PC-9 (cell line): ENCODE results near the gene ANO9. TPM values are rescaled to one million over a fixed set of nuclear protein-coding genes. Genes with fewer than 3 reads are reported as not detected.

Source experiments
- BruUV-seq: library from RNA; stranded (reverse); fragments of 400-500 nt; replicated peaks from 2 replicates; lab custom pipeline; 2021; lab: Mats Ljungman, UMichigan
- CTCF ChIA-PET: fragments of 300-600 bp; sonication (Branson Sonifier 250); formaldehyde crosslinking; loops from one replicate; lab custom pipeline; 2022; ENCODE audit warnings: antibody characterized with exemption; lab: Charles Lee
- POLR2A ChIA-PET: fragments of 300-600 bp; sonication (Branson Sonifier 250); formaldehyde crosslinking; loops from one replicate; lab custom pipeline; 2022; ENCODE audit warnings: antibody characterized with exemption; ENCODE audit not compliant: unreplicated experiment; lab: Charles Lee
- DNase-seq, 2 experiments: peaks; one replicate each; pipeline versions ENCODE4 v3.0.0 to v3.0.0-alpha.2; 2015 to 2022; ENCODE audit warnings: mixed read lengths in 1 of 2
- H2AFZ ChIP-seq: fragments of 200-600 bp; sonication (generic); 2 replicates; pipeline ENCODE4 v1.8.1; 2017; ENCODE audit warnings: antibody characterized with exemption
- H3F3A ChIP-seq: fragments of 200-600 bp; sonication (generic); 2 replicates; pipeline ENCODE4 v1.8.1; 2017; ENCODE audit warnings: antibody characterized with exemption, mild to moderate bottlenecking, low read depth; ENCODE audit not compliant: insufficient read depth
- H3K27ac ChIP-seq: fragments of 200-600 bp; sonication (generic); 2 replicates; pipeline ENCODE4 v1.6.1; 2016; ENCODE audit warnings: mixed run types
- H3K27me3 ChIP-seq: fragments of 200-600 bp; sonication (generic); 2 replicates; pipeline ENCODE4 v1.6.1; 2016; ENCODE audit warnings: low read depth, mixed run types; ENCODE audit not compliant: insufficient read depth
- H3K36me3 ChIP-seq: fragments of 200-600 bp; sonication (generic); 2 replicates; pipeline ENCODE4 v1.6.1; 2016; ENCODE audit warnings: low read depth, mixed run types
- H3K4me1 ChIP-seq: fragments of 200-600 bp; sonication (generic); replicated peaks from 2 replicates; pipeline ENCODE4 v1.6.1; 2016; ENCODE audit warnings: mixed run types; ENCODE audit not compliant: insufficient read depth
- H3K4me2 ChIP-seq: fragments of 200-600 bp; sonication (generic); 2 replicates; pipeline ENCODE4 v1.6.1; 2017; ENCODE audit warnings: mixed run types
- H3K4me3 ChIP-seq: fragments of 200-600 bp; sonication (generic); 2 replicates; pipeline ENCODE4 v1.6.1; 2016; ENCODE audit warnings: mixed run types
- H3K79me2 ChIP-seq: fragments of 200-600 bp; sonication (generic); 2 replicates; pipeline ENCODE4 v1.6.1; 2017; ENCODE audit warnings: low read depth, mixed run types
- H3K9me2 ChIP-seq: fragments of 200-600 bp; sonication (generic); 2 replicates; pipeline ENCODE4 v1.8.1; 2017; ENCODE audit warnings: mild to moderate bottlenecking; ENCODE audit not compliant: insufficient read depth
- H3K9me3 ChIP-seq: fragments of 200-600 bp; sonication (generic); 2 replicates; pipeline ENCODE4 v1.8.1; 2016; ENCODE audit warnings: low read depth; ENCODE audit not compliant: insufficient read depth
- H4K20me1 ChIP-seq: fragments of 200-600 bp; sonication (generic); 2 replicates; pipeline ENCODE4 v1.8.1; 2017; ENCODE audit not compliant: insufficient read depth
- CTCF ChIP-seq: fragments of 200-600 bp; sonication (generic); conservative IDR thresholded peaks from 2 replicates; pipeline ENCODE4 v1.6.1; 2017; ENCODE audit warnings: mixed run types, antibody characterized with exemption, mild to moderate bottlenecking, moderate library complexity
- EZH2 ChIP-seq: fragments of 200-600 bp; sonication (generic); IDR thresholded peaks from 2 replicates; pipeline ENCODE4 v1.8.0; 2017; ENCODE audit warnings: antibody characterized with exemption, low read depth
- intact Hi-C: fragments of 100-400 bp; cut with micrococcal nuclease; formaldehyde crosslinking; loops from one replicate; pipeline ENCODE4 v1.10.0; 2022; ENCODE audit not compliant: unreplicated experiment
- total RNA-seq: library from RNA; stranded (reverse); gene quantifications from 2 replicates; pipeline ENCODE4 v1.2.3, GENCODE V29; 2021

ANO9 gene
- total RNA-seq, 1 experiment from 2014 or later: 18.1 TPM

GRCh38 chr11:371051-371450, 70.8 kb downstream of the ANO9 start:
- H3K4me2 ChIP-seq: no peak overlapping the region

GRCh38 chr11:370070-370941, 71.5 kb downstream of the ANO9 start:
- intact Hi-C loops: no loop called here
- no peaks in the 10 kb centered on the region for H3K9me2 ChIP-seq
- H3K4me1 ChIP-seq: peaks cover 8% of the 10 kb centered on the region; the same call in 1 of the 2 replicates
- H4K20me1 ChIP-seq: no peaks in the 10 kb centered on the region
- no TSS peak for BruUV-seq
- peak overlapping the region; percentile 23; the same call in 1 of the 2 replicates for H3K4me2 ChIP-seq
- CTCF ChIA-PET: no interaction called here
- H3K4me3 ChIP-seq: no peak overlapping the region
- DNase-seq: no peak
- no peak overlapping the region for H2AFZ ChIP-seq
- no peak overlapping the region for H3K27ac ChIP-seq
- H3K36me3 ChIP-seq: no peaks in the 10 kb centered on the region
- peaks cover 15% of the 10 kb centered on the region for H3K27me3 ChIP-seq
- H3F3A ChIP-seq: peaks cover 11% of the 10 kb centered on the region
- H3K79me2 ChIP-seq: no peaks in the 10 kb centered on the region
- POLR2A ChIA-PET: interaction anchor here (0.6 kb wide), 2 partner anchors 72 to 377 kb away, joined by 3 read pairs; partner anchors contain the start of genes ANO9 and TALDO1
- H3K9me3 ChIP-seq: no peaks in the 10 kb centered on the region
- no peak for TF ChIP-seq EZH2
- TF ChIP-seq CTCF: no peak

More at GRCh38 chr11:371051-371450, 70.8 kb downstream of the ANO9 start:
- H4K20me1 ChIP-seq: no peaks in the 10 kb centered on the region
- H3K27me3 ChIP-seq: peaks cover 15% of the 10 kb centered on the region
- peaks cover 8% of the 10 kb centered on the region; the same call in 1 of the 2 replicates for H3K4me1 ChIP-seq
- no peak for DNase-seq
- no peaks in the 10 kb centered on the region for H3K36me3 ChIP-seq
- H3K9me3 ChIP-seq: no peaks in the 10 kb centered on the region
- no TSS peak for BruUV-seq
- ChIA-PET POLR2A (interaction anchor here (0.6 kb wide), 1 partner anchor 71 kb away, joined by 3 read pairs; the partner anchor contains the start of gene ANO9), CTCF (no interaction called here)
- H3K79me2 ChIP-seq: no peaks in the 10 kb centered on the region
- TF ChIP-seq EZH2 (no peak), CTCF (no peak)
- peaks cover 11% of the 10 kb centered on the region for H3F3A ChIP-seq
- no peak overlapping the region for H3K4me3 ChIP-seq
- no peak overlapping the region for H3K27ac ChIP-seq
- no peaks in the 10 kb centered on the region for H3K9me2 ChIP-seq
- intact Hi-C loops: no loop called here
- no peak overlapping the region for H2AFZ ChIP-seq

- Histone ChIP-seq H3K79me2 (no peaks in the 10 kb centered on the region), H3K27ac (no peak within 1 kb of the TSS), H4K20me1 (no peaks in the 10 kb centered on the region), H3F3A (peaks cover 11% of the 10 kb centered on the region), H3K4me3 (no peak within 1 kb of the TSS), H3K27me3 (peaks cover 15% of the 10 kb centered on the region), H3K9me3 (no peaks in the 10 kb centered on the region), H2AFZ (no peak within 1 kb of the TSS), H3K4me1 (peaks cover 8% of the 10 kb centered on the region; the same call in 1 of the 2 replicates), H3K4me2 (peak within 1 kb of the TSS; percentile 61), H3K36me3 (no peaks in the 10 kb centered on the region), H3K9me2 (no peaks in the 10 kb centered on the region)
- DNase-seq: no peak
- CTCF ChIA-PET: no interaction called here
- POLR2A ChIA-PET: interaction anchor here (0.6 kb wide), 2 partner anchors 75 to 378 kb away, joined by 3 to 4 read pairs; partner anchors contain the start of gene TALDO1
- BruUV-seq: no TSS peak
- TF ChIP-seq EZH2 (no peak), CTCF (no peak)
- intact Hi-C loops: no loop called here
Observed at GRCh38 chr11:369336-370018, 72.3 kb downstream of the ANO9 start, which contains the start of gene B4GALNT4. Gene B4GALNT4, plus strand, starts transcription at chr11:369499. Its CDS starts 305 bp downstream, at chr11:369804.
